ENCODE results near the gene NDUFA6.
A peak's percentile ranks its signal among the peaks of the same experiment; 100 is the strongest.
"Not testable (repeated sequence)": the region's sequence is repeated elsewhere in the genome, so short reads cannot be mapped to it uniquely, and the experiment has no call there.

The NDUFA6 gene

GRCh38 chr22:42072606-42073330 is 17.8 kb downstream of the NDUFA6 start:
- no peak for DNase-seq (ENCODE audit: low read depth in 1 of 2, low spot score in 1 of 2)

- not testable (repeated sequence) for DNase-seq (ENCODE audit: low read depth in 1 of 2, low spot score in 1 of 2)
Measured at GRCh38 chr22:42071508-42071907, 19.1 kb downstream of the NDUFA6 start.

GRCh38 chr22:42070517-42071422 is 19.8 kb downstream of the NDUFA6 start, which contains the start of gene NAGA:
TSS of gene NAGA (minus strand) at chr22:42070812. CDS start at chr22:42070297, 515 bp downstream.
- DNase-seq (ENCODE audit: low read depth in 1 of 2, low spot score in 1 of 2) = peak; percentile 75 to 81

- DNase-seq (ENCODE audit: low read depth in 1 of 2, low spot score in 1 of 2) = no peak
Measured at GRCh38 chr22:42069801-42070516, 20.6 kb downstream of the NDUFA6 start.

DNA sequence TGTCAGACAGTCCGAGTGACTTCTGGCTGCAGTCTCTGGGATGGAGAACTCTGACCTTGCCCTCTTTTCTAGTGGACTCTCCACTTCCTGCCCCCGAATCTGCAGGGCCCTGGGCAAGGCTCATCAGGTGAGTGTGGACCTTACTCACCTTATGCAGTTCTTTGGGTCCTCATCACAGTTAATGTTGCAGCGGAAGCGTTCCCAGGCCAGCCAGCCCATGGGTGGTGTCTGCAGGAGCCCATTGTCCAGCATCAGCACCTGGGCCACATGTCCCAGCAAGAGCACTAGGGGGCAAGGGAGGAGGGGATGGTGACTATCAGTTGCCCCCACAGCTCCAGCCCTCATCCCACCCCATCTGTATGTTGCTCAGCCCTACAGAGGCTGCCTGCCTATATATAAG is 22.3 kb downstream of the NDUFA6 start:
- DNase-seq (ENCODE audit: low read depth in 1 of 2, low spot score in 1 of 2) = no peak

- no peak for DNase-seq (ENCODE audit: low read depth in 1 of 2, low spot score in 1 of 2)
Measured at GRCh38 chr22:42067671-42068251, 22.8 kb downstream of the NDUFA6 start.

DNA sequence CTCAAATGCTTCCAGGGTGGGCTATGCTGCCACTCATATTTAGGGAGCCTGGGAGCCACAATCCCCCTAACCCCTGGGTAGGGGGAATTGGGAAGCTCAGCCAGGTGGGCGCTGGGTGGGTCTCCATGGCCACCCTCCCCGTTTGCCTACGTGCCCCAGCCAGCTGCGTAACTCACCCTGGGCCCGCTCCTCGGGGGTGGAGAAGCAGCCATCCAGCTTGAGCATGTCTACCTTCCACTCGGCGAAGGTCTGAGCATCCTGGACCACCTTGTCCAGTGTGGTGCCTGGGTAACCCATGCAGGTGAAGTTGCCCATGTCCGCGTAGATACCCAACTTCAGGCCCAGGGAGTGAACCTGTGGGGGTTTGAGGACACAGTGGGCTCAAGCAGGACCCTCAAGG is 23.6 kb downstream of the NDUFA6 start:
- DNase-seq (ENCODE audit: low read depth in 1 of 2, low spot score in 1 of 2) = no peak

DNA sequence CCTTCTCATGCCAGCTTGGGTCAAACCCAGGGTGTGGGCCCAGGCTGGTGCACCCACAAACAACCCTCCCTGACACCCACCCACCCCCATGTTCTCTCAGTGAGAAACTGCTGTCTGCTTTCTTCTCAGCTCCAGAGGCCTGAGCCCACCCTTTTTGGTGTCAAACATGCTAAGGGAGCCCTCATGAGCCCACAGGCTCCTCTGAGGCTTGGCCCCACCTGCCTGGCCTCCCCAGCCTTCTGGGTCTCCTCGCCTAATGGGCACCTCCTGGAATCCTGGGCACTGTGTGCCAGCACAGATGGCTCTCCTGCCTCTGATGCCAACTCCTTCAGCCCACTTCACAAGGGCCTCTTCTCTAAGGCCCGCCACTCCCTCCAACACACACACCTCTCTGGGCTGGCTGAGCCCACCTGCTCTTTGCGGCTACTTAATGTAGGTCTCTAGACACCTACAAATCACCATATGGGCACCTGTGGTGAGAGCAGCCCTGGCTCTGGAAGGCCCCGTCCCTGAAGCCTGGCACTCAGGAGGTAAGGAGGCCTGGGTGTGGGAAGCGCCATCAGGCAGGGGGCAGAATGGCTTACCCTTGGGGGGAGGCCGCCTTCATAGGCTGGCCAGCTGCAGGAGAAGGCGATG is 24.3 kb downstream of the NDUFA6 start:
- DNase-seq (ENCODE audit: low read depth in 1 of 2, low spot score in 1 of 2) = no peak

- DNase-seq (ENCODE audit: low read depth in 1 of 2, low spot score in 1 of 2) = no peak
Measured at GRCh38 chr22:42065438-42066125, 25.0 kb downstream of the NDUFA6 start.

DNA sequence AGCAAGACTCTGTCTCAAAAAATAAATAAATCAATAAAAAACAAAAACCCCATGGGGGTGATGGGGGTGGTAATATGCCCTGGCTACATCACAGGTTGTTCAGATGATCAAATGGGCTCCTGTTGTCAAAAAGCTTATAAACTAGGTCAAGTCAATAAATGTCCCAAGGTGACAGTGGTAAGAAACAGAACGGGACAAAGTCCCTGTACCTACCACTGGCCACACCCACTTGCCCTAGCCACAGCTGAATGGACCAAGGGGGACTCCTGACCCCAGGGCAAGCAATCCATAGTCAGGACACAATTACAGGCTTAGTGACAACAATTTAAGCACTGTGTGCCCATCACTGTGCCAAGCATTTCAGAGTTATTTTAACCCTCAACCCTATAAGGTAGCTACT is 25.9 kb downstream of the NDUFA6 start:
- DNase-seq (ENCODE audit: low read depth in 1 of 2, low spot score in 1 of 2) = no peak

- no peak for DNase-seq (ENCODE audit: low read depth in 1 of 2, low spot score in 1 of 2)
Measured at GRCh38 chr22:42062506-42063170, 27.9 kb downstream of the NDUFA6 start.

- no peak for DNase-seq (ENCODE audit: low read depth in 1 of 2, low spot score in 1 of 2)
Measured at GRCh38 chr22:42061041-42061440, 29.5 kb downstream of the NDUFA6 start.

GRCh38 chr22:42060489-42060888 is 30.1 kb downstream of the NDUFA6 start:
- DNase-seq (ENCODE audit: low read depth in 1 of 2, low spot score in 1 of 2) = no peak

DNA sequence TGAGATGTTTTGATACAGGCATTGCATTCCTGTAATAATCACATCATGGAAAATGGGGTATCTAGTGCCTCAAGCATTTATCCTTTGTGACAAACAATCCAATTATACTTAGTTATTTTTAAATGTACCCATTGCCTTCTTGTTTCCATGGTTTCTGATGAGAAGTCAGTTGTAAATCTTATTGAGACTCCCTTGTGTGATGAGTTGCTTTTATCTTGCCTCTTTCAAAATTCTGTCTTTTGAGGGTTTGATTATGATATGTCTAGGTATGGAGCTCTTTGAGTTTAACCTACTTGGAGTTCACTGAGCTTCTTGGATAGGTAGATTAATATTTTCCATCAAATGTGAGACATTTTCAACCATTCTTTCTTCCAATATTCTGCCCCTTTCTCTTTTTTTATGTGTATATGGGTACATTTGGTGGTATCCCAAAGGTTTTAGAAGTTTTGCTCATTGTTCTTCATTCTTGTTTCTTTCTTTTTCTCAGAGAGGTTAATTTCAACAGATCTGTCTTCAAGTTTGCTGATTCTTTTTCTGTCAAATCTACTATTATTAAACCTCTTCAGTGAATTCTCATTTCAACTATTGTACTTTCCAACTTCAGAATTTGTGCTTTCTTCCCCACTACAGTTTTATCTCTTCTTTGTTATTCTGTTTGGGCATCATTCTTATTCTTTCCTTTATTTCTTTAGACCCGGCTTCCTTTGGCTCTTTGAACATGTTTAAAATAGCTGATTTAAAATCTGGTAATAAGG is 33.6 kb downstream of the NDUFA6 start:
- DNase-seq (ENCODE audit: low read depth in 1 of 2, low spot score in 1 of 2) = no peak

DNA sequence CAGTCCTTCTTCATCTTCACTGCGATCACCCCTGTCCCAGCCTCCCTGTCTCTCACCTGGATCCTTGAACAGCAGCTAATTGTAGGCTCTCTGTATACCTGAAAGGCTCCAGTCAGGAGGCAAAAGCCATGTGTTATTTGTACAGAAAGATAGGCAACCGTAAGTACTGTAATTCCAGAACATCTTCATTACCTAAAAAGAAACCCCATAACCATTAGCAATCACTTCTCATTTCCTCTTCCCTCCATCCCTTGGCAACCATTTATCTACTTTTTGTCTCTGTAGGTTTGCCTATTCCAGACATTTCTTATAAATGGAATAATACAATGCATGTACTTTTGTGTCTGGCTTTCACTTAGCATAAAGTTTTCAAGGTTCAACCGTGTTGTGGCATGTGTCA is 37.8 kb downstream of the NDUFA6 start:
- no peak for DNase-seq (ENCODE audit: low read depth in 1 of 2, low spot score in 1 of 2)

- DNase-seq (ENCODE audit: low read depth in 1 of 2, low spot score in 1 of 2) = no peak
Measured at GRCh38 chr22:42050641-42051180, 39.9 kb downstream of the NDUFA6 start.

GRCh38 chr22:42041784-42042183 is 48.8 kb downstream of the NDUFA6 start:
- no peak for DNase-seq (ENCODE audit: low read depth in 1 of 2, low spot score in 1 of 2)

- DNase-seq (ENCODE audit: low read depth in 1 of 2, low spot score in 1 of 2) = no peak
Measured at GRCh38 chr22:42039271-42039670, 51.3 kb downstream of the NDUFA6 start.

Measured in stimulated activated CD4-positive, alpha-beta T cell treated with anti-CD3 and anti-CD28 coated beads, Interleukin-15, amount 100 ng/mL, for 1 hour (primary cell).